HCT116 (cell line): ENCODE results near the gene NCR3LG1. TPM values are rescaled to one million over a fixed set of nuclear protein-coding genes. Genes with fewer than 3 reads are reported as not detected.

Experiments used
- ATAC-seq: fragments of 200-7000 bp; cut with Tn5 transposase; 2 replicates; pipeline ENCODE4 v1.9.1; 2020; ENCODE audit warnings: mild to moderate bottlenecking, moderate library complexity
- BruUV-seq: library from RNA; stranded (reverse); fragments of 400-500 nt; replicated peaks from 2 replicates; lab custom pipeline; 2021; lab: Mats Ljungman, UMichigan
- CTCF ChIA-PET: fragments of 300-600 bp; sonication (Branson Sonifier 250); formaldehyde crosslinking; loops from one replicate; lab custom pipeline; 2021; ENCODE audit warnings: antibody characterized with exemption; lab: Charles Lee
- POLR2A ChIA-PET: fragments of 300-600, 350-600 bp; sonication (Branson Sonifier 250); formaldehyde crosslinking; loops from one replicate; lab custom pipeline; 2021; ENCODE audit warnings: antibody characterized with exemption; lab: Charles Lee
- RAD21 ChIA-PET, 2 experiments: fragments of 300-600 bp; sonication (Branson Sonifier 250); formaldehyde crosslinking; loops; one replicate each; lab custom pipeline; 2023; ENCODE audit warnings: low total read pairs in 2 of 2; ENCODE audit not compliant: uncharacterized antibody in 2 of 2, unreplicated experiment in 2 of 2, low non-redundant PET in 1 of 2; lab: Charles Lee
- DNase-seq: peaks from one replicate; pipeline ENCODE4 v3.0.0-alpha.2; 2010; ENCODE audit warnings: low read depth, low spot score
- H2AFZ ChIP-seq: fragments of 200-600 bp; shearing (Covaris generic), sonication (generic); 2 replicates; pipeline ENCODE4 v1.6.1; 2017; ENCODE audit warnings: low read depth, mixed run types, mixed read lengths, antibody characterized with exemption, low read length; ENCODE audit not compliant: poor library complexity, severe bottlenecking
- H3K27ac ChIP-seq: 2 replicates; pipeline ENCODE4 v1.5.1; 2012; ENCODE audit warnings: low read depth, low read length
- H3K27me3 ChIP-seq: fragments of 200-600 bp; sonication (generic); 2 replicates; pipeline ENCODE4 v1.6.1; 2016; ENCODE audit warnings: mixed run types, low read length, mixed read lengths; ENCODE audit not compliant: insufficient read depth
- H3K36me3 ChIP-seq, 2 experiments: fragments of 200-500 bp in 1 of 2; fragments of 200-600 bp in 1 of 2; sonication (Bioruptor generic) in 1 of 2; sonication (generic) in 1 of 2; 2 replicates each; pipeline versions ENCODE4 v1.5.1 to v1.6.1; 2014 to 2016; ENCODE audit warnings: low read length in 2 of 2, inconsistent platforms in 1 of 2, mixed read lengths in 1 of 2, mixed run types in 1 of 2; ENCODE audit not compliant: insufficient read depth in 2 of 2, control insufficient read depth in 1 of 2
- H3K4me1 ChIP-seq, 2 experiments: fragments of 200-600 bp in 1 of 2; sonication (generic) in 1 of 2; 2 replicates each; pipeline versions ENCODE4 v1.5.1 to v1.6.1; 2012 to 2017; ENCODE audit warnings: low read length in 2 of 2, inconsistent platforms in 1 of 2, mild to moderate bottlenecking in 1 of 2, mixed read lengths in 1 of 2, mixed run types in 1 of 2, moderate library complexity in 1 of 2; ENCODE audit not compliant: insufficient read depth in 2 of 2, control insufficient read depth in 1 of 2
- H3K4me2 ChIP-seq: fragments of 200-600 bp; sonication (generic); 2 replicates; pipeline ENCODE4 v1.6.1; 2017; ENCODE audit warnings: mixed run types, low read length, mixed read lengths
- H3K4me3 ChIP-seq, 2 experiments: fragments of 200-600 bp in 1 of 2; sonication (generic) in 1 of 2; replicated peaks in 1 of 2; 2 replicates each; pipeline ENCODE4 v1.5.1; 2011 to 2016; ENCODE audit warnings: low read length in 2 of 2, control low read depth in 1 of 2, low read depth in 1 of 2, mild to moderate bottlenecking in 1 of 2, mixed read lengths in 1 of 2, mixed run types in 1 of 2
- H3K79me2 ChIP-seq: fragments of 200-600 bp; sonication (generic); 2 replicates; pipeline ENCODE4 v1.6.1; 2017; ENCODE audit warnings: mild to moderate bottlenecking, mixed run types, low read length, moderate library complexity, mixed read lengths; ENCODE audit not compliant: insufficient read depth
- H3K9ac ChIP-seq: fragments of 200-600 bp; sonication (generic); 2 replicates; pipeline ENCODE4 v1.6.1; 2016; ENCODE audit warnings: low read length, mixed read lengths
- H3K9me2 ChIP-seq: fragments of 200-600 bp; sonication (generic), shearing (Covaris generic); 2 replicates; pipeline ENCODE4 v1.6.1; 2017; ENCODE audit warnings: mixed run types, mild to moderate bottlenecking, moderate library complexity; ENCODE audit not compliant: insufficient read depth
- H3K9me3 ChIP-seq, 2 experiments: fragments of 200-500 bp in 1 of 2; fragments of 200-600 bp in 1 of 2; sonication (Bioruptor generic) in 1 of 2; sonication (generic) in 1 of 2; 2 replicates each; pipeline ENCODE4 v1.6.1; 2014 to 2017; ENCODE audit warnings: low read length in 2 of 2, mixed read lengths in 2 of 2, inconsistent platforms in 1 of 2, low read depth in 1 of 2, mild to moderate bottlenecking in 1 of 2, mixed run types in 1 of 2, moderate library complexity in 1 of 2; ENCODE audit not compliant: control insufficient read depth in 1 of 2, insufficient read depth in 1 of 2
- H4K20me1 ChIP-seq: fragments of 200-600 bp; sonication (generic), shearing (Covaris generic); 2 replicates; pipeline ENCODE4 v1.6.1; 2017; ENCODE audit warnings: mixed run types, mild to moderate bottlenecking, moderate library complexity; ENCODE audit not compliant: insufficient read depth
- CBX3 ChIP-seq: IDR thresholded peaks from 2 replicates; pipeline ENCODE4 v1.6.1; 2012; ENCODE audit warnings: low read depth
- CEBPB ChIP-seq: IDR thresholded peaks from 2 replicates; pipeline ENCODE4 v1.6.1; 2012; ENCODE audit warnings: low read depth
- CTCF ChIP-seq, 3 experiments: fragments of 200-600 bp in 1 of 3; sonication (generic) in 1 of 3; IDR thresholded peaks in 2 of 3; conservative IDR thresholded peaks in 1 of 3; 2 replicates each; pipeline ENCODE4 v1.5.1; 2012 to 2017; ENCODE audit warnings: low read depth in 2 of 3, low read length in 2 of 3, antibody characterized with exemption in 1 of 3, borderline replicate concordance in 1 of 3, control low read depth in 1 of 3, mild to moderate bottlenecking in 1 of 3, mixed read lengths in 1 of 3, mixed run types in 1 of 3, moderate library complexity in 1 of 3; ENCODE audit not compliant: insufficient read depth in 1 of 3
- EGR1 ChIP-seq: IDR thresholded peaks from 2 replicates; pipeline ENCODE4 v1.6.1; 2012; ENCODE audit warnings: low read depth
- EZH2 ChIP-seq: fragments of 200-600 bp; sonication (generic); IDR thresholded peaks from 2 replicates; pipeline ENCODE4 v1.6.1; 2017; ENCODE audit warnings: antibody characterized with exemption, mixed run types
- EZH2phosphoT487 ChIP-seq: fragments of 200-600 bp; IDR thresholded peaks from 2 replicates; pipeline ENCODE4 v1.6.1; 2018; ENCODE audit warnings: antibody characterized with exemption, borderline replicate concordance
- JUND ChIP-seq: IDR thresholded peaks from 2 replicates; pipeline ENCODE4 v1.6.1; 2012
- POLR2A ChIP-seq: IDR thresholded peaks from 2 replicates; pipeline ENCODE4 v1.7.0; 2011; ENCODE audit warnings: borderline replicate concordance; ENCODE audit not compliant: insufficient read depth, insufficient read length; ENCODE audit errors: extremely low read depth
- POLR2AphosphoS5 ChIP-seq: IDR thresholded peaks from 2 replicates; pipeline ENCODE4 v1.6.1; 2011; ENCODE audit warnings: mild to moderate bottlenecking, low read depth, low read length, moderate library complexity
- RAD21 ChIP-seq: IDR thresholded peaks from 2 replicates; pipeline ENCODE4 v1.6.1; 2012; ENCODE audit warnings: low read depth, mild to moderate bottlenecking
- SP1 ChIP-seq: IDR thresholded peaks from 2 replicates; pipeline ENCODE4 v1.6.1; 2012; ENCODE audit warnings: low read depth
- ZNF274 ChIP-seq: fragments of 200-500 bp; sonication (Bioruptor generic); IDR thresholded peaks from 2 replicates; pipeline ENCODE4 v1.6.1; 2014; ENCODE audit warnings: mild to moderate bottlenecking, low read depth, low read length, inconsistent platforms
- intact Hi-C: fragments of 100-400 bp; cut with micrococcal nuclease; formaldehyde crosslinking; loops from 2 replicates; pipeline ENCODE4 v1.10.0; 2022
- total RNA-seq: library from RNA; stranded (reverse); gene quantifications from one replicate; pipeline ENCODE4 v1.2.1, GENCODE V29; 2021; ENCODE audit not compliant: unreplicated experiment
- TF ChIP-seq, protein P1 (sequence below): IDR thresholded peaks from 2 replicates; pipeline ENCODE4 v1.6.1; 2012
- TF ChIP-seq, protein P2 (sequence below): IDR thresholded peaks from 2 replicates; pipeline ENCODE4 v1.6.1; 2012

The NCR3LG1 gene
- total RNA-seq, 1 experiment from 2014 or later = 1.5 TPM

- H3K27me3 ChIP-seq = no peaks in the 10 kb centered on the region
- ChIA-PET POLR2A (no interaction called here), RAD21 (no interaction called here), CTCF (interaction anchor here (0.8 kb wide), 1 partner anchor 103 kb away, joined by 3 read pairs; no protein-coding TSS in a partner anchor)
- H3K4me3 ChIP-seq = no peak overlapping the region
- ATAC-seq (no peak), DNase-seq (no peak)
- no peaks in the 10 kb centered on the region for H3K9me3 ChIP-seq
- no TSS peak for BruUV-seq
- intact Hi-C loops = no loop called here
- H3K4me1 ChIP-seq = peaks cover 3 to 19% of the 10 kb centered on the region in 2 experiments; a peak in 3 of 4 replicates
- no peak for TF ChIP-seq JUND
- TF ChIP-seq POLR2A = no peak
- TF ChIP-seq EGR1 = no peak
- no peak for TF ChIP-seq SP1
- TF ChIP-seq CBX3 = no peak
- TF ChIP-seq CEBPB = no peak
- TF ChIP-seq, protein P1, sequence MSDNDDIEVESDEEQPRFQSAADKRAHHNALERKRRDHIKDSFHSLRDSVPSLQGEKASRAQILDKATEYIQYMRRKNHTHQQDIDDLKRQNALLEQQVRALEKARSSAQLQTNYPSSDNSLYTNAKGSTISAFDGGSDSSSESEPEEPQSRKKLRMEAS = no peak
- TF ChIP-seq, protein P2, sequence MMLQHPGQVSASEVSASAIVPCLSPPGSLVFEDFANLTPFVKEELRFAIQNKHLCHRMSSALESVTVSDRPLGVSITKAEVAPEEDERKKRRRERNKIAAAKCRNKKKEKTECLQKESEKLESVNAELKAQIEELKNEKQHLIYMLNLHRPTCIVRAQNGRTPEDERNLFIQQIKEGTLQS = no peak
- TF ChIP-seq EZH2 = no peak
- no peak for TF ChIP-seq RAD21
- no peak for TF ChIP-seq EZH2phosphoT487
- no peak for TF ChIP-seq POLR2AphosphoS5
- TF ChIP-seq CTCF (IDR thresholded peaks at IDR 0.05 in 2 of 3, conservative IDR thresholded peaks at IDR 0.05 in 1 of 3; ENCODE audit: borderline replicate concordance in 1 of 3, insufficient read depth in 1 of 3, low read depth in 2 of 3, low read length in 2 of 3) = no peak
- TF ChIP-seq ZNF274 = no peak
- H3K9ac ChIP-seq = no peak overlapping the region
- no peaks in the 10 kb centered on the region for H3K79me2 ChIP-seq
- no peak overlapping the region for H2AFZ ChIP-seq
- no peaks in the 10 kb centered on the region for H3K9me2 ChIP-seq
- H4K20me1 ChIP-seq = no peaks in the 10 kb centered on the region
- no peak overlapping the region for H3K4me2 ChIP-seq
- H3K27ac ChIP-seq = no peak overlapping the region
- no peaks in the 10 kb centered on the region for H3K36me3 ChIP-seq
These were observed 50.9 kb downstream of the NCR3LG1 start for GRCh38 chr11:17402486-17402885.
